Measurements from ENCODE around the gene RGL1.

- TF ChIP-seq YY1 (IDR thresholded peaks at IDR 0.05; ENCODE audit: insufficient read depth, insufficient read length) (no peak), SUZ12 (IDR thresholded peaks at IDR 0.05; ENCODE audit: extremely low read depth, insufficient read depth, insufficient read length) (no peak), ZNF274 (IDR thresholded peaks at IDR 0.05; ENCODE audit: low read depth, low read length) (no peak)
Measured at GRCh38 chr1:183810121-183810520, 5.2 kb downstream of the RGL1 start.
